ENCODE data around the gene IFNGR2. TPM values are rescaled to one million over a fixed set of nuclear protein-coding genes. Genes with fewer than 3 reads are reported as not detected.
"Not testable (repeated sequence)": the region's sequence is repeated elsewhere in the genome, so short reads cannot be mapped to it uniquely, and the experiment has no call there.

IFNGR2 gene
- total RNA-seq, 6 experiments from 2014 or later: 16.0 to 39.1 (median 27.8) TPM

DNA sequence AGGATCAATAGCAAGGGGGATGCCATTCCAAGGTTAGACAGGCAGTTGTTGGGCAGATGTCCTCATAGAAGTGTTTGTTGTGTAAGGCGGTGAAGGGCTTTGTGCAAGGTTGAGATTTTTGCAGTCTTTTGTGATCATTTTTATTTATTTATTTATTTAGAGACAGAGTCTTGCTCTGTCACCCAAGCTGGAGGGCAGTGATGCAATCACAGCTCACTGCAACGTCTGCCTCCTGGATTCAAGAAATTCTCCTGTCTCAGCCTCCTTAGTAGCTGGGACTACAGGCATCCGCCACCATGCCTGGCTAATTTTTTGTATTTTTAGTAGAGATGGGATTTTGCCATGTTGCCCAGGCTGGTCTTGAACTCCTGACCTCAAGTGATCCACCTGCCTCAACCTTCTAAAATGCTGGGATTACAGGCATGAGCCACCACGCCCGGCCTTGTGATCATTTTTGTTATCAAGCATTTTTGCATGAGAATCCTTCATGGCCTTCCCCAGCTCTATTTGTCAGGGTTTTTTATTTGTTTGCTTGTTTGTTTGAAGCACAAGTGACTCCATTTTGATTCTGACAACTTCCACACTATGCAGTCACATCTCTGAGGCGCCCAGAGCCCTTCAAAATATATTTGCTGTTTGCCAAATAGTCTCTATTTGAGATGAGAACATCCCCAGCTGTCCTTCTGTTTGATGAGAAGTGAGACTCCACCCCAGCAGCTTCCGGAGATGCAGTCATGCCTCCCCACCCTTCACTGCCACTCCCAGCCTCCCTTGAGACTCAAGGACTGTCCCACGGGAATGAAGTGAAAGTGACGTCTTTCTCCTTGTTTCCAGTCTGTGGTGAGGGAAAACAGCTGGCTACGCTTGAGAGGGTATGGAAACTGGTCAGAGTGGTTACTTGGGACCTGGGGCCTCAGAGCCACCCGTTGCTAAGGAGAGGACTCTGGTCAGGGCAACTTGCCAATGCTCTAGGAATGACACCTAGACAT, 38.6 kb downstream of the IFNGR2 start:
- no peak overlapping the region for H3K27ac ChIP-seq
- no peaks in the 10 kb centered on the region for H3K9me3 ChIP-seq
- H3K4me1 ChIP-seq: no peaks in the 10 kb centered on the region
- H3K36me3 ChIP-seq: peaks cover 0 to 24% (median 4%) of the 10 kb centered on the region in 4 donors
- 60% methylated on average over 11 of the region's 11 CpGs for WGBS (ENCODE audit: insufficient coverage, low coverage, low lambda C conversion rate, missing lambda C conversion rate)
- peak in 2 of 4 donors; percentile 6 to 32 for ATAC-seq
- DNase-seq: no peak
- TF ChIP-seq POLR2A (IDR thresholded peaks at IDR 0.05) (no peak), CTCF (IDR thresholded peaks at IDR 0.05) (no peak)
- intact Hi-C loops (cut with DNase I): no loop called here
- no peak overlapping the region for H3K4me3 ChIP-seq
- no peaks in the 10 kb centered on the region for H3K27me3 ChIP-seq

DNA sequence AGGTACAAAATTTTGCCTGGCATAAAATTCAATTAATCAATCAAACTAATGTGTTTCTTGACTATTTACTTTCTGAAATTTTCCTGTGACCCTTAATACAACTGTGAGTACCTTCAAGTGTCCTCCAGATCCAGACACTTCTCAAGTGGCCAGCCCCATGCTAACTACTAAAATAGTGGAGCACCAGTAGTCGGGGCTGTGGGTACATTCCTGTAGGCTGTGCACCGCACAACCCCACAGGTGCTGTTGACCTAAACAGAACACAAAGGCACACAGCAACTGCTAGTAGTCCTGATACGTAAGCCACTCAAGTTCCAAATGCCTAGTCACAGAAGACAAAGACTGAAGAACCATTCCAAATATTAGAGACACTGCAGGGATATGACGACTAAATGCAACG, 40.0 kb downstream of the IFNGR2 start:
- ATAC-seq (no peak), DNase-seq (no peak)
- WGBS (ENCODE audit: insufficient coverage, low coverage, low lambda C conversion rate, missing lambda C conversion rate): 83% methylated on average over 3 of the region's 5 CpGs
- H3K9me3 ChIP-seq: no peaks in the 10 kb centered on the region
- H3K27me3 ChIP-seq: no peaks in the 10 kb centered on the region
- no peak for TF ChIP-seq POLR2A (IDR thresholded peaks at IDR 0.05)
- no peak for TF ChIP-seq CTCF (IDR thresholded peaks at IDR 0.05)
- H3K4me1 ChIP-seq: no peaks in the 10 kb centered on the region
- H3K36me3 ChIP-seq: peaks cover 0 to 10% (median 0%) of the 10 kb centered on the region in 4 donors
- H3K27ac ChIP-seq: no peak overlapping the region
- intact Hi-C loops (cut with DNase I): no loop called here
- H3K4me3 ChIP-seq: no peak overlapping the region

- H3K4me3 ChIP-seq: no peak overlapping the region
- DNase-seq (no peak), ATAC-seq (no peak)
- TF ChIP-seq POLR2A (IDR thresholded peaks at IDR 0.05) (no peak), CTCF (IDR thresholded peaks at IDR 0.05) (no peak)
- H3K4me1 ChIP-seq: no peaks in the 10 kb centered on the region
- H3K27ac ChIP-seq: no peak overlapping the region
- 33% methylated on average over 1 of the region's 2 CpGs for WGBS (ENCODE audit: insufficient coverage, low coverage, low lambda C conversion rate, missing lambda C conversion rate)
- peaks cover 0 to 6% (median 0%) of the 10 kb centered on the region in 4 donors for H3K36me3 ChIP-seq
- H3K9me3 ChIP-seq: no peaks in the 10 kb centered on the region
- no peaks in the 10 kb centered on the region for H3K27me3 ChIP-seq
- intact Hi-C loops (cut with DNase I): no loop called here
Observed at GRCh38 chr21:33444499-33444898, 41.3 kb downstream of the IFNGR2 start.

DNA sequence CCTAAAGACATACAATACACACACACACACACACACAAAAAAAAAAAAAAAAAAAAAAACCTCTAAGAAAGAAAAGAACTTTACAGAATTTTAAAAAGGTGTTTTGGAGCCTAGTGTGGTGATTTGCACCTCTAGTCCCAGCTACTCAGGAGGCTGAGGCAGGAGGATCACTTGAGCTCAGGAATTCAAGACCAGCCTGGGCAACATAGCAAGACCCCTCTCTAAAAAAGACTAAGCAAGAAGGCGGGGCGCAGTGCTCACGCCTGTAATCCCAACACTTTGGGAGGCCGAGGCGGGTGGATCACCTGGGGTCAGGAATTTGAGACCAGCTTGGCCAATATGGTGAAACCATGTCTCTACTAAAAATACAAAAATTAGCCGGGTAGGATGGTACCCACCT, 43.4 kb downstream of the IFNGR2 start:
- intact Hi-C loops (cut with DNase I): not testable (repeated sequence)

GRCh38 chr21:33449616-33450015, 46.4 kb downstream of the IFNGR2 start:
- H3K4me3 ChIP-seq: no peak overlapping the region

More for the DNA sequence above, 43.4 kb downstream of the IFNGR2 start:
- DNase-seq, H3K36me3 ChIP-seq, H3K27me3 ChIP-seq, H3K4me1 ChIP-seq, H3K9me3 ChIP-seq, H3K4me3 ChIP-seq, H3K27ac ChIP-seq, ATAC-seq: not testable (repeated sequence)
- 95% methylated on average over 4 of the region's 6 CpGs for WGBS (ENCODE audit: insufficient coverage, low coverage, low lambda C conversion rate, missing lambda C conversion rate)

More at GRCh38 chr21:33449616-33450015, 46.4 kb downstream of the IFNGR2 start:
- Histone ChIP-seq H3K27ac (no peak overlapping the region), H3K9me3 (no peaks in the 10 kb centered on the region), H3K27me3 (no peaks in the 10 kb centered on the region), H3K4me1 (no peaks in the 10 kb centered on the region), H3K36me3 (peaks cover 0 to 15% (median 0%) of the 10 kb centered on the region in 4 donors)
- no peak for DNase-seq
- peak; percentile 46 to 59 (median 53) for ATAC-seq
- WGBS (ENCODE audit: insufficient coverage, low coverage, low lambda C conversion rate, missing lambda C conversion rate): 57% methylated on average over 4 of the region's 4 CpGs
- TF ChIP-seq CTCF (IDR thresholded peaks at IDR 0.05) (no peak), POLR2A (IDR thresholded peaks at IDR 0.05) (no peak)
- intact Hi-C loops (cut with DNase I): no loop called here
